PC-3 (cell line): ENCODE measurements around the gene UBAC2.

Source experiments
- EZH2 ChIP-seq: fragments of 300-600 bp; sonication (generic); IDR thresholded peaks from one replicate; pipeline ENCODE4 v1.6.1; 2017; ENCODE audit warnings: antibody characterized with exemption, mild to moderate bottlenecking, low read length; ENCODE audit not compliant: unreplicated experiment
- EZH2phosphoT487 ChIP-seq: fragments of 300-600 bp; sonication (generic); IDR thresholded peaks from 2 replicates; pipeline ENCODE4 v1.6.1; 2018; ENCODE audit warnings: mild to moderate bottlenecking, antibody characterized with exemption, low read length, borderline replicate concordance
- TF ChIP-seq, protein P1 (sequence below): fragments of 300-600 bp; sonication (generic); conservative IDR thresholded peaks from 2 replicates; pipeline ENCODE4 v1.5.1; 2017; ENCODE audit warnings: antibody characterized with exemption, low read depth, mild to moderate bottlenecking, low read length

GRCh38 chr13:99370481-99371275 lies 170.0 kb downstream of the UBAC2 start:
- TF ChIP-seq, protein P1, sequence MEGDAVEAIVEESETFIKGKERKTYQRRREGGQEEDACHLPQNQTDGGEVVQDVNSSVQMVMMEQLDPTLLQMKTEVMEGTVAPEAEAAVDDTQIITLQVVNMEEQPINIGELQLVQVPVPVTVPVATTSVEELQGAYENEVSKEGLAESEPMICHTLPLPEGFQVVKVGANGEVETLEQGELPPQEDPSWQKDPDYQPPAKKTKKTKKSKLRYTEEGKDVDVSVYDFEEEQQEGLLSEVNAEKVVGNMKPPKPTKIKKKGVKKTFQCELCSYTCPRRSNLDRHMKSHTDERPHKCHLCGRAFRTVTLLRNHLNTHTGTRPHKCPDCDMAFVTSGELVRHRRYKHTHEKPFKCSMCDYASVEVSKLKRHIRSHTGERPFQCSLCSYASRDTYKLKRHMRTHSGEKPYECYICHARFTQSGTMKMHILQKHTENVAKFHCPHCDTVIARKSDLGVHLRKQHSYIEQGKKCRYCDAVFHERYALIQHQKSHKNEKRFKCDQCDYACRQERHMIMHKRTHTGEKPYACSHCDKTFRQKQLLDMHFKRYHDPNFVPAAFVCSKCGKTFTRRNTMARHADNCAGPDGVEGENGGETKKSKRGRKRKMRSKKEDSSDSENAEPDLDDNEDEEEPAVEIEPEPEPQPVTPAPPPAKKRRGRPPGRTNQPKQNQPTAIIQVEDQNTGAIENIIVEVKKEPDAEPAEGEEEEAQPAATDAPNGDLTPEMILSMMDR = no peak
- TF ChIP-seq EZH2 = no peak
- TF ChIP-seq EZH2phosphoT487 = no peak
